ENCODE results near the gene OR6C1. TPM values are rescaled to one million over a fixed set of nuclear protein-coding genes. Genes with fewer than 3 reads are reported as not detected.

OR6C1 gene
- total RNA-seq, 1 experiment from 2014 or later = not detected

Other genes starting within 250 kb of the OR6C1 start
- not detected in 2 replicates for gene OR9K2, start 187.9 kb upstream of the OR6C1 start, total RNA-seq (2022)
- not detected in 2 replicates for gene OR10A7, start 93.3 kb upstream of the OR6C1 start, total RNA-seq (2022)
- not detected in 2 replicates for gene OR6C74, start 69.7 kb upstream of the OR6C1 start, total RNA-seq (2022)
- not detected in 2 replicates for gene OR6C6, start 17.8 kb upstream of the OR6C1 start, total RNA-seq (2022)
- gene OR6C3, start 16.4 kb downstream of the OR6C1 start, total RNA-seq (2022) = not detected in 2 replicates
- gene OR6C75, start 48.6 kb downstream of the OR6C1 start, total RNA-seq (2022) = not detected in 2 replicates
- not detected in 2 replicates for gene OR6C65, start 86.2 kb downstream of the OR6C1 start, total RNA-seq (2022)
- gene OR6C76, start 111.9 kb downstream of the OR6C1 start, total RNA-seq (2022) = not detected in 2 replicates
- not detected in 2 replicates for gene OR6C2, start 129.7 kb downstream of the OR6C1 start, total RNA-seq (2022)
- not detected in 2 replicates for gene OR6C70, start 155.8 kb downstream of the OR6C1 start, total RNA-seq (2022)
- not detected in 2 replicates for gene OR6C68, start 178.0 kb downstream of the OR6C1 start, total RNA-seq (2022)
- not detected in 2 replicates for gene OR6C4, start 235.3 kb downstream of the OR6C1 start, total RNA-seq (2022)

Measured in Caco-2 (cell line).